Endothelial cell of hepatic sinusoid (primary cell): ENCODE data around the gene PDE8A.

Experiments used
- in situ Hi-C: cut with HindIII; loops from 2 replicates; pipeline ENCODE4 v1.10.0; 2017; ENCODE audit warnings: low sequenced_read_pairs

PDE8A gene, protein sequence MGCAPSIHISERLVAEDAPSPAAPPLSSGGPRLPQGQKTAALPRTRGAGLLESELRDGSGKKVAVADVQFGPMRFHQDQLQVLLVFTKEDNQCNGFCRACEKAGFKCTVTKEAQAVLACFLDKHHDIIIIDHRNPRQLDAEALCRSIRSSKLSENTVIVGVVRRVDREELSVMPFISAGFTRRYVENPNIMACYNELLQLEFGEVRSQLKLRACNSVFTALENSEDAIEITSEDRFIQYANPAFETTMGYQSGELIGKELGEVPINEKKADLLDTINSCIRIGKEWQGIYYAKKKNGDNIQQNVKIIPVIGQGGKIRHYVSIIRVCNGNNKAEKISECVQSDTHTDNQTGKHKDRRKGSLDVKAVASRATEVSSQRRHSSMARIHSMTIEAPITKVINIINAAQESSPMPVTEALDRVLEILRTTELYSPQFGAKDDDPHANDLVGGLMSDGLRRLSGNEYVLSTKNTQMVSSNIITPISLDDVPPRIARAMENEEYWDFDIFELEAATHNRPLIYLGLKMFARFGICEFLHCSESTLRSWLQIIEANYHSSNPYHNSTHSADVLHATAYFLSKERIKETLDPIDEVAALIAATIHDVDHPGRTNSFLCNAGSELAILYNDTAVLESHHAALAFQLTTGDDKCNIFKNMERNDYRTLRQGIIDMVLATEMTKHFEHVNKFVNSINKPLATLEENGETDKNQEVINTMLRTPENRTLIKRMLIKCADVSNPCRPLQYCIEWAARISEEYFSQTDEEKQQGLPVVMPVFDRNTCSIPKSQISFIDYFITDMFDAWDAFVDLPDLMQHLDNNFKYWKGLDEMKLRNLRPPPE

DNA sequence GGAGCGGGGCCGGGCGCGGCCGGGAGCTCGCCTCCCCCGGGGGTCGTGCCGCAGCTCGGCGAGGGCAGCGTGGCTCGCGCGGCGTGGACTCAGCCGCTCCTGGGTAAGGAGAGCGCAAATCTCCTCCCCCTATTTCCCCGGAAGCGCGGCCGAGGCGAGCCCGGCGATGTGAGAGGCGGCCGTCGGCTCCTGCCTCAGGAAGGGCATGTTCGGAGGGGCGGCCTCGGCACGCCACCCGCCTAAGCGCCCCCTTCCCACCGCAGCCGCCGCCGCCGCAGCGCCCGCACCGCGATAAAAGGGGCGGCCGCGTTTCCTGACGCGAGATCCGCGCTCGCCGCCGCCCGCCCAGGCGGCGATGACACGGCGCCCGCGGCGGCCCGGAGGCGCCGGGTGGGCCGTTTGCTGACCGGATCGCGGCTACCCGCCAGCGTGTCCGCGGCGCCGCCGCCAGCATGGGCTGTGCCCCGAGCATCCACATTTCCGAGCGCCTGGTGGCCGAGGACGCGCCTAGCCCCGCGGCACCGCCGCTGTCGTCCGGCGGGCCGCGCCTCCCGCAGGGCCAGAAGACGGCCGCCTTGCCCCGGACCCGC, at the start of gene PDE8A:
Gene PDE8A, plus strand, starts transcription at position 146 of the 590 bp plus-strand sequence. Its CDS starts 307 bp downstream, at position 453.
- in situ Hi-C loops = no loop called here

DNA sequence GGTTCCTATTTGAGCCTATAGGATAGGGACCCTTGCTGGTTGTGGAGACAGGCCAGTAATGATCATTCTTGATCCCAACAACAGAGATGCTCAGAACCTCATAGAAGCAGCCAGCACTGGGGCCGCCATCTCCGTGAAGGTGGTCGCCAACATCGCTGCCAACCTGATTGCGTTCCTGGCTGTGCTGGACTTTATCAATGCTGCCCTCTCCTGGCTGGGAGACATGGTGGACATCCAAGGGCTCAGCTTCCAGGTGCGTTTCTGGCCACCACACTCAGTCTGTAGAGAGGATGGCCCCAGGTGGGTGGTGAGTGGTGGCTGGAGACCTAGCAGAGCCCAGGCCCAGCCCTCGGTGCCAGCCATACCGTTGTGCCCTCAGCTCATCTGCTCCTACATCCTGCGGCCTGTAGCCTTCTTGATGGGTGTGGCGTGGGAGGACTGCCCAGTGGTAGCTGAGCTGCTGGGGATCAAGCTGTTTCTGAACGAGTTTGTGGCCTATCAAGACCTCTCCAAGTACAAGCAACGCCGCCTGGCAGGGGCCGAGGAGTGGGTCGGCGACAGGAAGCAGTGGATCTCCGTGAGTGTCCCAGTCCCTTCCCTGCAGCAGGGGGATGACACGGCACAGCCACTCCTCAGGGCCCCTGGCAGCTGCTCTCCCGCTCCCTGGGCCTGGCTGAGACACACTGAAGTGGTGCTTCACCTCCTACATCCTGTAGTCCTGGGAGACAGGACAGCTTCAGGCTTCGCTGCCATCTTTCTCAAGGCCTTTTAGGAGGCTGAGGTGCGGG, 46.5 kb upstream of the PDE8A start:
- in situ Hi-C loops = no loop called here

DNA sequence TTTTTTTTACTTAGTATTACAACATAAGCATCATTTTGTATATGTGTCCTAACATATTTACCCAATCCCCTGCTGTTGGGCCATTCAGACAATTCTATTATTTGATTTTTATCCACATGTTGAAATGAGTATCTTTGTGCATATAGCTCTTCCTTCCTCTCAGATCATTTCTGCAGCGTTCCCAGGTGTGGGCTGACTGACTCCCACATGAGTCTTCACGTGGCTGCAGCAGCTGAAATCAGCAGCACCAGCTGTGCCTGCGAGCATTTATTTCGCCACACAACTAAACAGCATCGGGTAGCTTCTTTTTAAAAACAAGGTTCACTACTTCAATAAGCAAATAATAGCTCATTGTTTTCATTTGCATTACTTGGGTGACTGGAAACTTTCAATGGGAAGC, 44.5 kb upstream of the PDE8A start:
- in situ Hi-C loops = no loop called here

GRCh38 chr15:84938726-84939125, 42.9 kb upstream of the PDE8A start:
- in situ Hi-C loops = no loop called here

GRCh38 chr15:84940399-84940798, 41.3 kb upstream of the PDE8A start:
- in situ Hi-C loops = no loop called here

DNA sequence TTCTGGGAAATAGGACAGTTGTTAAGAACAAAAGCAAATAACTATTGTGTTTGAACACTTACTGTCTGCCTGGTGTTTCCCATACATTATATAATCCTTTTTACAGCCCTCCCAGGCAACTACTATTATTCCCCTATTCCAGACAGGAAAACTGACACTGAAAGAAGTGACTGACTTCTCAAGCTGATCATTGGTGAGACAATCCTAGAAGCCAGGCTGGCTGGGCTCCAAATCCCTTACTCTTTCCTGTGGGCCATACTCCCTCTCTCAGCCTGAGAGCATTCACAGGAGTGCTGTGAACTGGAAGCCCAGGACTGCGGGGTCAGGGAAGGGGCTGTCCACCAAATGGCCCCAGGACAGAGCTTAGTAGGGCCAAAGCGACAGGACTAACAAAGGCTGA, 39.2 kb upstream of the PDE8A start:
- in situ Hi-C loops = no loop called here

DNA sequence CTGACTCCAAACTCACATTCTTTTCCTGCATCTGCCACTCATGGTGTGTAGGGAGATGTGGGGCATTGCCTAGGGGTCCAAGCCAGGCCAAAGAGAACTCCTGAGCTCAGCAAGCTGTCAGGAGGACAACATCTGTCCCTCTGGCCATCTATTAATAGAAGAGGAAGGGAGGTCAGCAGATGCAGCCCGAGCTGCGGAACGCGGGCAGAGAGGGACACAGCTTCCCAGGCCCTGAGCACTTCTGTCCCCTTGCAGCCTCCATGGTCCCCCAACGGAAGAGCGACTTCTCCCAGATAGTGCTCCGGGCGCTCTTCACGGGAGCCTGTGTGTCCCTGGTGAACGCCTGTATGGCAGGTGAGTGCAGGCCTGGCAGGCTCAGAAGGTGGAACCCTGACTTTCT, 37.3 kb upstream of the PDE8A start:
- in situ Hi-C loops = no loop called here

DNA sequence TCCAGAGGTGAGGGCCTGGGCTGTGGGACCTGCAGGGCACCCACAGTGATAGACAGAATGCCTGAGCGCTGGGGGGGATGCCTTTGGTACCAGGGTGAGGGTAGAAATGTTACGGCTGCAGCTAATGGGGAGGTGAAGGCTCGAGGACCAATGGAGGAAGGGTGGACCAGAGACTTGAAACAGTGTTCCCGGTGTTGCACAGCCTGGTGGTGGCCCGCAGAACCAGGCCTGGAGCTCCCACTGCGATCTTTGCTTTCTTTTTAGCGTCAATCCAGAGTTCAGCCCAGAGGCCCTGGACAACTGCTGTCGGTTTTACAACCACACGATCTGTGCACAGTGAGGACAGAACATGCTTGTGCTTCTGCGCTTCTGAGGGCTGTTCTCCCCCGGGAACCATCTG, 36.8 kb upstream of the PDE8A start:
- in situ Hi-C loops = no loop called here

- in situ Hi-C loops = no loop called here
Observed at GRCh38 chr15:84946772-84947489, 34.7 kb upstream of the PDE8A start.

DNA sequence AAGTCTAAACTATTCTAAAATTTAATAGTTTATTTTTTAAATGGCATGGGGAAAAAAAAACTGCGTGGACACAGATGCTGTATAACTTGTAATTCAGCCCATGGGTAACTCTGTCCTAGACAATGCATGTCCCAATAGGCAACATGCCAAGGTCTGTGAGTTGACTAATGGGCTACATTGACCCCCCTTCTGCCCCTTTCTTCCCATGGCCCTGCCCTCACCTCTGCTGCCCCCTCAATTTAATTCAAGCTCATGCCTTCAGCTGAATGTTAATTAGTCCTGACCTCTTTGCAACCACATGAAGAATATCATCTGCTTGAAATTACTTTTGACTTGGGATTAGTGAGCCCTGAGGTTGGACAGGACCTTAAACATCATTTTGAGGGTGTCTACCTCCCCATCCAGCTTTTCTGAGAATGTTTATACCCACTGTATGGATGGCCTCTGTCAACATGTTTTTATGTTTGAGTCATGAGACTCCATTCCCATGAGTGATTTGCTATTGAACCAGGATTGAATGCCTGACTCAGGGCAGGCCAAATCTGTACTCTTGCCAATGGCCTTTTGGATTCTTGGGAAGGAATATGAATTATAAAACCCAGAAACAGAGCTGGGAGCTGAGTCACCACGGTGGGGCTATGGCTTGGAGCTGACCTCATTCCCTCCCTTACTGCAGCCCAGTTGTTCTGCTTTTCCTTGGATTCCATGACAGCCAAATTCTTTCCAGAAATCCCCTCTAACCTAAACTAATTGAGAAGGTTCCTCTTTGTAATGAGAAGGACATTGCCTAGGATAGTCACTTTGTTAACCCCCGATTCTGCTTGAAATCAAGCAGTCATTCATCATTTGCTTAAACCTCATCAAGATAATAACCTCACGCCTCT, 33.5 kb upstream of the PDE8A start:
- in situ Hi-C loops = no loop called here

GRCh38 chr15:84949043-84949442, 32.6 kb upstream of the PDE8A start:
- in situ Hi-C loops = no loop called here

GRCh38 chr15:84949845-84950569, 31.6 kb upstream of the PDE8A start:
- in situ Hi-C loops = no loop called here

DNA sequence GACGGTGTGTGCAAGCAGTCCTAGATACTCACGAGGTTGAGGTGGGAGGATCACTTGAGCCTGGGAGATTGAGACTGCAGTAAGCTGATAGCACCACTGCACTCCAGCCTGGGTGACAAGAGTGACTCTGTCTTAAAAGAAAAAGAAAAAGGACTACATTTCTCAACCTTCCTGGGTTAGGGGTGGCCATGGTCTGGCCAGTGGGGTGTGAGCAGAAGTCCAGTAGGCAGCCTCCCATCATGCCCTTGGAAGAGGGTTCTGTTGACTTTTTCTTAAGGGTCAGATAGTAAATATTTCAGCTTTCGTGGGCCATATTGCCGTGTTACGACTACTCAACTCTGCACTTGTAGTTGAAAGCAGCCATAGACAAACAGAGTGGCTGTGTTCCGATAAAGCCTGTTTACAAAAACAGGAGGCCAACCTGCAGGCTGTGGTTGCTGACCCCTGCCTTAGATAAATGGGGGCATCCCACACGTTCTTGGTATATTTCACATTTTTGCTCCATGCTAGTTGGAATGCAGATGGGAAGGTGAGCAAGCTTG, 31.0 kb upstream of the PDE8A start:
- in situ Hi-C loops = no loop called here

- in situ Hi-C loops = no loop called here
Observed at GRCh38 chr15:84951736-84952135, 29.9 kb upstream of the PDE8A start.

DNA sequence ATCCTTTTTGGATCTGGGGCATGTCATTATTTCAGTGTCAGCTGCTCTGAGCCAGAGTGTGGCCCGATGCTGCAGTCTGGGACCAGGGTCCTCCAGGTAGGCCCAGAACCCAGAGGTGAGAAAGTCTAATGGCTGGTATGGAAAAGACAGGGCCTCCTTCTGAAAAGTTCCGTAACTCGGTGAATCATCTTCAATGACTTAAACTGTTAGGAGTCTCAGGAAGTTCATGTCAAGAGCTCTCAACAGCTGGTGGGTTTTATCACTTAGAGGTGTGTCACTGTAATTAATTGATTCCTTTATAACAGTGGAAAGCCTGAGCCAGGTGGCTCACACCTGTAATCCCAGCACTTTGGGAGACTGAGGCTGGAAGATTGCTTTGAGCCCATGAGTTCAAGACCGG, 28.5 kb upstream of the PDE8A start:
- in situ Hi-C loops = no loop called here

DNA sequence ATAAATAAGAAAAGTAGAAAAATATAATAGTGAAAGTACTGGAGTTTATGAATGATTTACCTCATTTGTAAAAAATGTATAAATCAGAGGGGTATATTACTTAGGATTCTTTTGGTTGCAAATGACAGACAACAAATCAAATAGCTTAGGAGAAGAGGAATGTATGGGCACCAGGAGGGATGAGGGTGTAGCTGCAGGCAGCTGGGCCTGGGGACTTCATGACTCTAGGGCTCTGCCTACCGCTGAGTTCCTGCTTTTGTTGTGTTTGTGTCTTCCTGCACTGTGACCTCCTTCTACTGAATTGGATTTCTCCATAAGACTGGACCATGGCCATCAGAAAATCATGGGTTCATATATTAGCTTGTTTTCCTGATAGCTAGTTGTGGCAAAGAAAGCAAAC, 27.9 kb upstream of the PDE8A start:
- in situ Hi-C loops = no loop called here

DNA sequence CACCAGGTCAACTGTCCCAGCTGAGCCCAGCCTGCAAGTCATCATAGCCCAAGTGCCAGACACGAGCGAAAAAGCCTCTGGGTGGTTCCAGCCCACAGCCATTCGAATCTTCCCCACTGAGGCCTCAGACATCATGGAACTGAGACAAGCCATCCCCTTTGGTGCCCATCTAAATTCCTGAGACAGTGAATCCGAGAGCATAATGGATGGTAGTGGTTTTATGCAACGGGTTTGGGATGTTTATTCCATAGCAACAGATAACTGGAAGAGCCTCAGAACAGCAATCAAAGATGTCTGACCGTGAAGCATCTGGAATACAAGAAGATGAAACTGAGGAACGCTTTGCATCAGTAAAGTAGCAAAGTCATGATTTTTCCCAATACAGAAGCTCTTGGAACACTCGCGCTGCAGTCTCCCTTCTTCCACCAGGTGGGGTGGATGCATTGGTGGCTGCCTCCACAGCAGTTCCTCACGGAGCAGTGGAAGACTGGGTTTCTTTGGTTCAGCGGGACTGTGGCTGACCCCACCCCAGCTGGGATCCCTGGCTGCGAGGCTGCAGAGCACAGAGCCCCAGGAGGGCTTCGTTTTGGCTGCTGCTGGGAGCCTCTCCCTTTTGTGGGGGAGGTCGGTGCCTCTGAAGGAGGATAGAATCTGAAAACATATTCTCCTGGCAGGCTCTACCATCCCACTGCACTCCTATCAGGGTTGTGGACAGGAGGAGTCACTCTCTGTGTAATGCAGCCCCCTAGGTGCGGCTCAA, 26.4 kb upstream of the PDE8A start:
- in situ Hi-C loops = loop anchor here (5.0 kb wide), 2 partner anchors 87 to 118 kb away; no protein-coding TSS in a partner anchor
